KOPT-K1 (cell line): ENCODE results near the gene CALN1.
"Not testable (repeated sequence)": the region's sequence is repeated elsewhere in the genome, so short reads cannot be mapped to it uniquely, and the experiment has no call there.

Experiments used
- H3K27ac ChIP-seq: fragments of 200-600 bp; sonication (generic); 2 replicates; pipeline ENCODE4 v1.5.1; 2016; ENCODE audit warnings: antibody characterized with exemption, mild to moderate bottlenecking, low read depth, low read length; ENCODE audit not compliant: poor library complexity, severe bottlenecking
- H3K36me3 ChIP-seq: fragments of 200-600 bp; sonication (generic); 2 replicates; pipeline ENCODE4 v1.5.1; 2017; ENCODE audit warnings: antibody characterized with exemption, mild to moderate bottlenecking, low read length, moderate library complexity; ENCODE audit not compliant: insufficient read depth
- H3K9me3 ChIP-seq: fragments of 200-600 bp; sonication (generic); 2 replicates; pipeline ENCODE4 v1.5.1; 2017; ENCODE audit warnings: antibody characterized with exemption, low read length, mild to moderate bottlenecking; ENCODE audit not compliant: insufficient read depth, poor library complexity, severe bottlenecking

The CALN1 gene

DNA sequence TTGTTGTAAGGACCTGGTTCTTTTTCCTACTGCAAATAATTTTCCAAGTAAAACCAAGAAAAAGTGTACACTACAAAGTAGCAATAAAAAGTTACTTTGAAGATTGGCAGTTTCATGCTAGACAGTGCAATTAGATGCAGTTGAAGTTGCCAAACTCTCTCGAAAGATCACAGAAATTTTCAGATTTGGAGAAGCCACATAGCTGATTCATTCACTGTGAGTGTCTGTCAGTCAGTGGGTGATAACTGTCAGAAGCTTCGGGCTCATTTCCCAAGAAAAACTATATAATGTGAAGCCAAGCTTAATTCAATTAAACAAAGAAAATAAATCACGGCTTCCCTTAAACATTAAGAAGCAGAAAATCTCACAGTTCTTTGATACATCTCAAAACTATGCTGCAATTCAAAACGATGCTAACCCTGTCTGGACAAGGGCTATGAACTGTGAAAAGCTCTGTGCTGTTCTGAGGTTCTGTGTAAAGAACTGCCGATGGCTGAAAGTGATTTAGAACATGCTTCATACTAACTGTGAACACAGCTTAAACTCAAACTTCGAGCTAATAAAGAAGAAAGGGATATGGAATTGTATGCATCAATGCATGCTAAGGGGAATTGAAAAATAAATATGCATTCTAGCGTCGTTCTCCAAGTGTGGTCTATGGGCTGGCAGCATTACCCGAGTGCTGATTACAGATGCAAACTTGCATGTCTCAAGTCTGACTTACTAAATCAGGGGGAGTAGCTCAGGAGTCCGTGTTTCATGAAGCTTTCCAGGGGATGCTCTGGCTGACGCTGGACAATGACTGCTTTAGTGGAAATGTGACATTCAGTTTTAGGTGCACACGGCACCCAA, 557.4 kb downstream of the CALN1 start:
- Histone ChIP-seq H3K27ac (no peak overlapping the region), H3K9me3 (no peaks in the 10 kb centered on the region), H3K36me3 (no peaks in the 10 kb centered on the region)

DNA sequence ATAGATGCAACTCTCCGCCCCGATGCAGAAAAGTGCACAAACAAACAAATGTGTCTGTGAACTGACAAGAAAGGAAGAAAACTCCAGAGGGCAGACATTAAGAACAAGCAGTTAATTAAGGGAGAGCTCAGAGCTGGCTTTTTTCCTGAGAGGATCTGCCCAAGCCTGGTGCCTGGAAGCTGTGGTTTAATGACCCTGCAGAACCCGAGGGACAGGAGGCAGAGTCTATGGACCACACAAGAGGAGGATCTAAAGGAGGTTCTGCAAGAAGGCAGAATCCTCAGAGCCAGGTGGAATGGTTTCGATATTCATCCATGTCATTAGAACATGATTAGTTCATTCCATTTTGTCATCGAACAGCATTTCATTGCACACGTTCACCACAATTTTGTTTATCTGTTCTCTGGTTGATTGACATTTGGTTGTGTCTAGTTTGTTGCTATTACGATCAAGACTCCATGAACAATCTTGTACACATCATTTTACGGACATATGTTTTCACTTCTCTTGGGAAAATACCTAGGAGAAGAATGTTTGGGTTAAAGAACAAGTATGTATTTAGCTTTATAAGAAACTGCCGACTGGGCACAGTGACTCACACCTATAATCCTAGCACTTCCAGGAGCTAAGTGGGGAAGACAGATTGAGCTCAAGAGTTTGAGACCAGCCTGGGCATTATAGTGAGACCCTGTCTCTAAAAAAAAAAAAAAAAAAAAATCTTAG, 560.2 kb downstream of the CALN1 start:
- H3K27ac ChIP-seq: no peak overlapping the region
- no peaks in the 10 kb centered on the region for H3K36me3 ChIP-seq
- H3K9me3 ChIP-seq: peaks cover 6% of the 10 kb centered on the region

DNA sequence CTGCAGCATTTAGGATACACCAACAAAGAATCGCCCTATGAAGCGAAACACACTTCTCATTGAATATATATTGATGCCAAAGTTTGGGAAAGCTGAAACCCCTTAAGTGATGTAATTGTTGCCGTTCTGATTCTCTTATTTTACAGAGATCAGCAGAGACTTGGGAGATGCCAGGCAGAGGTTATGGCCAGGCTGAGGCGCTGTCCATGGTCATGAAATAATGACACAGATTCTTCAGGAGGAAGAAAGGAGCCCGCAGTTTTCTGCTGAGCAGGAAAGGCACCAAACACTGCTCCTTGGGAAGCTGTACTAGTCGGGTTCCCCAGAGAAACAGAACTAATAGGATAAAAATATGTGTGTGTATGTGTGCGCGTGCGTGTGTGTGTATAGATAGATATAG, 566.0 kb downstream of the CALN1 start:
- peaks cover 6% of the 10 kb centered on the region for H3K9me3 ChIP-seq
- H3K36me3 ChIP-seq: no peaks in the 10 kb centered on the region
- no peak overlapping the region for H3K27ac ChIP-seq

DNA sequence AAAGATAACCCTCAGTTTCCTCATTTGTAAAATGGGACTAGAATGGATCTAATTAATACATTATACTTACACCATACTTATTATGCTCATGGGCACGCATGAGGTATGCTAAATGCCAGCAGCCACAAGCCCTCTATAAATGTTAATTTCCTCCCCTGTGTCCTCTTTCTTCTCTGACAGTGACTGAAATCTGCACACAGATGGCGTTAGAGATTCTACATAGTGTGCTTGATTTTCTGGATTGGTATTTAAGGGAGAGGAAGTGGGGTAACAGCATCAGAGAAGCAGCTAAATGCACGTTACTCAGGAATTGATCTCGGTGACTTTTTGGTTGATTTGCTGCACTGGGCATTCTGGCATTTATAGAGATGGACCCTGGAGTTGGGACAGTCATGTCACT, 568.5 kb downstream of the CALN1 start:
- no peaks in the 10 kb centered on the region for H3K36me3 ChIP-seq
- H3K27ac ChIP-seq: no peak overlapping the region
- H3K9me3 ChIP-seq: peaks cover 6% of the 10 kb centered on the region

DNA sequence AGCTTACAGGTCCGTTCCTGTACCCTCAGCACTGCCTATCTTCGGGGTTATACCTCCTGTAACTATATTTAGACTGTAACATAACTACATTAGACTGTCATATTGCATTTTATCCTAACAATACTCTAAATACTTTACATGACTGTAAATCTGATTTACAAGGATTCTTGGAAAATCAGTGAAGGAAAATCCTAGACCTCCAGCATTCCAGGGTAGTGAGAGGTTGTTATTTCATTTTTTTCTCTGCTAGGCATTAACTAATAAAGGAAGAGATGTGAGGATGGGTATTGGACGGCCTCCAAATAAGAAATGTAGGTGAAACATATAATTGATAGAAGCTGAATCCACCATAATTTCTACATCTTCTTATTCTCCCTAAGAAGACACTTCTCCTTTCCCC, 569.4 kb downstream of the CALN1 start:
- Histone ChIP-seq H3K36me3 (no peaks in the 10 kb centered on the region), H3K27ac (no peak overlapping the region), H3K9me3 (peaks cover 1% of the 10 kb centered on the region)

DNA sequence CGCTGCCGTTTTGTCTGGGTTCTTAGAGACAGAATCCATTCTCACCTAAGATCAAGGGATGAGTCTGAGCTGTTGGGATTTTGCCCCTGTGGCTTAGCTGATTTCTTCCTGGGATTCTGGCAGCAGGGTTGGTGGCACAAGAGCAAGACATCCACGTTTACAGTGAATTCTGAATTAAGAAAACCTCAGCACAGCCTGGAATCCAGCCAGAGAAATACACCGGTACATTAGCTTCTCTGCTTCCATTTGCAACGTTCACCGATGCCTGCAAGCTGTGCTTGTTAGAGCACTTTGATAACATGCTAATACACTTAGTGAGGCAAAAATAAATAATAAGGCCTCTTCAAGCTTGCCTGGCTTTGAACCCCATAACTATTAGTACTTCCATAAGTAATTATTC, 569.8 kb downstream of the CALN1 start:
- H3K9me3 ChIP-seq: no peaks in the 10 kb centered on the region
- H3K27ac ChIP-seq: no peak overlapping the region
- H3K36me3 ChIP-seq: no peaks in the 10 kb centered on the region

DNA sequence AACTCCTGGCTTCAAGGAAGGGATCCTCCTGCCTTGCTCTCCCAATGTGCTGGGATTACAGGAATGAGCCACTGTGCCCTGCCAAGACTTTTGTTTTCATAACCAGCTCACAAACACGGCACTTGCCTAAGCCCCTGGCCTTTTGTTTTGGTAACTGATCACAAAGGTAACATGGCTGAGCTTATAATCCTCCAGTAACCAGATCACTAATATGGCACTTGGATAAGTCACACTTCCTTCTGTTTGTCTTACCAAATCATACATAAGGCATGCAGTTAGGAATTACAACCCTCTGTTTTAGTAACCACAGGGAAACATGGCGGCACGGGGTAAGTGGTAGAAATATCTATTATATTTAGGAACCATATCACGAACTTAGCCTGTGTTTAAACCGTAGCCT, 577.1 kb downstream of the CALN1 start:
- no peaks in the 10 kb centered on the region for H3K9me3 ChIP-seq
- no peak overlapping the region for H3K27ac ChIP-seq
- H3K36me3 ChIP-seq: no peaks in the 10 kb centered on the region

DNA sequence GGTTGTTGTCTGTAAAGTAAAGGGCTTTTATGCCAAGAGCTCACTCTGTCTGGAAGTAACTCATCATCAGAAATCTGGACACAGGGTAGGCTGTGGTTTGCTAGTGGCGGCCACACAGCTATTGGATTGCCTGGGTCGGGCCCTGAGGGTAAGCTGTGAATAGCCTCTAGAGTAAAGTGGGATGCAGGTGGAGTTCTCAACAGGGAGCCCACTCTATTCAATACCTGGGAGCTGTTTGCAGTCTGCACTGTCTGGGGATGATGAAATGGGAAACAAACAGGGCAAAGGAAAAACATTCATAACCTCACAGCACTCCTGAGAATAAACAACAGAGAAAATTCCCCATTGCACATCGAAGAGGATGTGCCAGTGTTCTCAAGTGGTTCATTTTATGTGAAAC, 582.6 kb downstream of the CALN1 start:
- H3K9me3 ChIP-seq: peaks cover 4% of the 10 kb centered on the region
- no peaks in the 10 kb centered on the region for H3K36me3 ChIP-seq
- no peak overlapping the region for H3K27ac ChIP-seq

DNA sequence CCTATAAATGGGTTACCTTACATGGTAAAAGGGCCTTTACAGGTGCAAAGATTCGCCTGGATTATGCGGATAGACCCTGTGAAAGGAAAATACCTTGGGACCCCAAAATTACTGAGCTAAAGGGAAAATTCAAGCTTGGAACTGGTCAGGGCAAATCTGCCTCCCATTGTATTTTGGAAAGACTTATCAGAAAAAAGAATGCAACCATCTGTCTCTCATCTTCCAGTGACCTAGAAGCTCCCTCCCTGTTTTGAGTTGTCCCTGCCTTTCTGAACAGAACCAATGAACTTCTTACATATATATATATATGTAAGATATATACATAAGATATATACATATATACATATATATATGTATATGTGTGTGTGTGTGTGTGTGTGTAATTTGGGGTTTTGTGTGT, 583.8 kb downstream of the CALN1 start:
- H3K36me3 ChIP-seq: no peaks in the 10 kb centered on the region
- no peak overlapping the region for H3K27ac ChIP-seq
- H3K9me3 ChIP-seq: peaks cover 13% of the 10 kb centered on the region

DNA sequence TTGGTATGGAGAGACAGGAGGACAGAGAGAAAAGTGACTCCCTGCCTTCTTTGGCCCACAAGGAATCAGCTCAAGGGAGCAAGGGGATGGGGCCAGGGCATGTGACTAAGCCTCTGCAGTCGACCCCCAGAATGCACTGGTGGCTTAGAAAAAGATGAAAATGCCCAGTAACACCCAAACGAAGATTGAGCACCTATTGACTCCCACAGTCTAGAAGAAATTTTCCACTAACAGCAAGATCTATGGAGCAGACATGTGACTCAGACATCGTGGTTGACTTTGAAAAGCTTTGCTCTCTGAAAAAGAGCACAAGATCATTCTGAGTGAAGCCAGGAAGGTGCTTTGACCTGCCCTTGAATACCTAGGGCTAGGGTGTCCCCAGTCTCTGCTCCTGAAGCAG, 586.0 kb downstream of the CALN1 start:
- no peaks in the 10 kb centered on the region for H3K36me3 ChIP-seq
- H3K27ac ChIP-seq: no peak overlapping the region
- H3K9me3 ChIP-seq: peaks cover 13% of the 10 kb centered on the region

DNA sequence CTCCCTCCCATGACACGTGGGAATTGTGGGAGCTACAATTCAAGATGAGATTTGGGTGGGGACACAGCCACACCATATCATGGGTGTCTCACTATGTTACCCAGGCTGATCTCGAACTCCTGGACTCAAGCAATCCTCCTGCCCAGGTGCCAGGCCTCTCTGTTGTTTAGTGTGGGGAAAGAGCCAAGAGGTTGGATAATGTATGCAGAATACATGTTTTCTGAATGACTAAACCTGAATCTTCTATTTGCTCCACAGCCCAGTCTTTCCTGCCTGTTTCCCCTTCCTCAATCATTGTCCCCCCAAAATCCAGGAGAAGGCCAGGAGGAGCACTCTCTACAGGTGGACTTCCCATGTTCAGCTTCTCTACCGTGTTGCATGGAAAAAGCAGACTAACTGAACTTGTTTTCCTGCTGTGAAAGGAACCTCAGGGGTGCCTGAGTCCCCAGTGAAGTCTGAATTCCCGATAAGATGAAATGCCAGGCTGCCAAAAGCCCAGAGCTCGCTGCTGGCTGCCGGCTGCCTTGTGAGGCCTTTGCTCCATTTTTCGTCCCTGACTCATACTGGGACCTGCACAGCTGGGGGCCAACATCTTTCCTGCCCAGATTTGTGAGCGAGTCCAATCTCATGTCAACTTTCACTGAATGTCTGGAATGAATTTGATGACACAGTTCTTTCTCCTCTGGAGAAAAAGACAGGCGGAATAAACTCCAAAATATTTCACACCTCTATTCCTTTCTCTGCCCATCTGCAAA, 588.0 kb downstream of the CALN1 start:
- no peak overlapping the region for H3K27ac ChIP-seq
- H3K36me3 ChIP-seq: no peaks in the 10 kb centered on the region
- H3K9me3 ChIP-seq: peaks cover 13% of the 10 kb centered on the region

DNA sequence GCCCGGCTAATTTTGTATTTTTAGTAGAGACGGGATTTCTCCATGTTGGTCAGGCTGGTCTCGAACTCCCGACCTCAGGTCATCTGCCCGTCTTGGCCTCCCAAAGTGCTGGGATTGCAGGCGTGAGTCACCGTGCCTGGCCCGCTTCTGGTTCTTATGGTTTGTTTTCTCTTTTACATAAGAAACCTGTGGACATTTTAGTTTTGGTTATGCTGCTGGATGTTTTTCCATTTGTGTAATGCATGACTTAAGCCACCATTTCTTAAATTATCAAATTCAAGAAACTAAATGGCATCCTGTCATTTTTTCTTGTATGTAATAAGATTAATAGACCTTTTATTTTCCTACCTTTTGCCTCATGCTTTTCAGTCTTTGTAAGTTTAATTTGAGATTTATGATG, 589.7 kb downstream of the CALN1 start:
- H3K27ac ChIP-seq, H3K36me3 ChIP-seq: not testable (repeated sequence)
- peaks cover 13% of the 10 kb centered on the region for H3K9me3 ChIP-seq

DNA sequence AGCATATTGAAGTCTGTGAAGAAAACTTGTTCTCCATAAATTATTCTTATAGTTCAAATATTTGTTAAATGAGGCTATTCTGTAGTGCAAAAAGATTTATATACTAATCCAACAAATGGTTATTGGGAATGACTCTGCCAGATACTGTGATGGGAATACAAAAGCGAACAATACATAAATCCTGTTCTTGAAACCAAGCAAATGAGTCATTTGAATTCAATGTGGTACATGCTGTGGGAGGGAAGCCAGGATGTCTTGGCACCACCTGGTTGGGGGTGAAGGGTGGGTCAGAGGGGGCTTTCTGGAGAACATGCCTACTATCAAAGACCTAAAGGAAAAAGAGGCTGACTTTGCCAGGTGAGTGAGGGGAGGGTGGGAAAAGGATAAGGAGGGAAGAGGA, 594.2 kb downstream of the CALN1 start:
- Histone ChIP-seq H3K9me3 (no peaks in the 10 kb centered on the region), H3K27ac (no peak overlapping the region), H3K36me3 (no peaks in the 10 kb centered on the region)

DNA sequence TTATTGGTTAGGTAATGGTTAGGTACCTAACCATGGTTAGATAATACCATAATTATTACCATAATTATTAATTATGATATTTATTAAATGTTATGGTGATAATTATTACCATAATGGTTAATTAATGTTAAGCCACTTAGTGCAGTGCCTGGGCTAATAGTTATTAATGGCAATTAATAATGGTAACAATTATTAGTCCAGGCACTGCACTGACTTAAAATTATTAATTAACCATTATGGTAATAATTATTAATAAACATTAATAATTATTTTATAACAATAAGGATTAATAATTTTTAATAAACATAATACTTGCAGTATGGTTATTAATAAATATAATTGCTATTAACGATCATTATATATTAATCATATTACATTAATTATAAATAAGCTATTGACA, 604.0 kb downstream of the CALN1 start:
- H3K9me3 ChIP-seq: peaks cover 8% of the 10 kb centered on the region
- no peak overlapping the region for H3K27ac ChIP-seq
- H3K36me3 ChIP-seq: no peaks in the 10 kb centered on the region

DNA sequence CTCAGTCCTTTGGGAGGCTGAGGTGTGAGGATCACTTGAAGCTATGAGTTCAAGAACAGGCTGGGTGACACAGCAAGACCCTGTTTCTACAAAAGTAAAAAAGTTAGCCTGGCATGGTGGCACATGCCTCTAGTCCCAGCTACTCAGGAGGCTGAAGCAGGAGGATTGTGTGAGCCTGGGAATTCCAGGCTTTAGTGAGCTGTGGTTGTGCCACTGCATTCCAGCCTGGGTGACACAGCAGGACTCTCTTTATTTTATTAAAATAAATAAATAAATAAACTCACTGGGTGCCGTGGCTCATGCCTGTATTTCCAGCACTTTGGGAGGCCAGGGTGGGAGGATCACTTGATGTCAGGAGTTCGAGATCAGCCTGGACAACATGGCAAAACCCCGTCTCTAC, 607.9 kb downstream of the CALN1 start:
- Histone ChIP-seq H3K27ac (no peak overlapping the region), H3K36me3 (no peaks in the 10 kb centered on the region), H3K9me3 (peaks cover 8% of the 10 kb centered on the region)
